GM21529 (cell line): Measurements from ENCODE around the gene DUOX1.

ENCODE experiments used
- ATAC-seq: cut with Tn5 transposase; IDR thresholded peaks from one replicate; pipeline ENCODE4 v1.9.1; 2021; ENCODE audit not compliant: unreplicated experiment

Gene DUOX1

DNA sequence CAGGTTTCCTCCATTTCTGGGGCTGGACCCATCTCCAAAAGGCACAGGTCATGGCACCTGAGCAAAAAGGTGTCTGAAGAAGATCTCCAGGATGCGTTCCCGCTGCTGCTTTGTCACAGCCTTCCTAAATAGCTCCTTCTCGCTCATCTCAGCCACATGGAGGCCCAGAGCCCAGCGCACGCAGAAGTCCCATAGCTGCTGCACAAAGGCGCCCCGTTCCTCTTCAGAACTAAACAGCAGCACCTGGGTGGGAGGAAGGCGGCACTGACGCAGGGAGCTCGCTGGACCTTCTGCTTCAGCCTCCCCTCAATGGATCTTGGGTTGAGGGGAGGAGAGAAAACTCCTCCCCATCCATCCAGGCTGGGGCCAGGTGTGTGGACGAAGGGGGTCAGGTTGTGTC lies 24.2 kb upstream of the DUOX1 start:
- no peak for ATAC-seq

DNA sequence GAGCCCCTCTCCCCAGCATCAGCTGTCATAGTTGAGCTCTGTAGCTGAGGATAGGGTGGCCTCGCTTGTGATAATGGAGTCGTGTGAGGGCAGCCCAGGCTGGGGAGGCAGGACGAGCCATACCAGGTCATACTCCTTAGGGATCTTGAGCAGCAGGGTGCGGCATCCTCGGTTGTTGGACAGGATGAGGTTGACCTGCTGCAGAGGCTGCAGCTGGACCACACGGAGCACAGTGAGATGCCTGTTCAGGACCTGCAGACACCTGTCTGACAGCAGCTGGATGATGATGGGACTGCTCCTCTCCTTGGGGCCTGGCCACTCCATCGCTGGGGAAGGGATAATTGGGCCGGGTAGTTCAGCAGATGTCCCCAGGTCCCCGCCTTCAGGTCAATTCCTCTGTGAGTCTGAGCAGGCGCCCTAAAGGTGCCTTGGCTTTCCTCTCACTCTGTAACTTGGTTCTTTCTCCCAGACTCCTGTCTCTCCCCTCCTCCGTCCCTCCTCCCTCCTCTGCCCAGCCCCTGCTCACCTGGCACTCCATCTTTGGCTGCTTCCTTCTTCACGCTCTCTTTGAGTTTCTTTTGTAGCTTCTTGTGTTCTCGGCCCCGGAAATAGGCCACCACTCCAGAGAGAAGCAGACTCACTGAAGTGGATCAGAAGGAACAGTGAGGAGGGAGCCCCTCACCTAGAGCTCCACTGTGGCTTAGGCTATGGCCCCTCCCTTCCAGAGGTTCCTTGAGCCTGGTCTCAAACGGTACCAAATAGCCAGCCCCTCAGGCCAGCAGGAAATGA lies 23.6 kb upstream of the DUOX1 start:
- ATAC-seq: no peak

DNA sequence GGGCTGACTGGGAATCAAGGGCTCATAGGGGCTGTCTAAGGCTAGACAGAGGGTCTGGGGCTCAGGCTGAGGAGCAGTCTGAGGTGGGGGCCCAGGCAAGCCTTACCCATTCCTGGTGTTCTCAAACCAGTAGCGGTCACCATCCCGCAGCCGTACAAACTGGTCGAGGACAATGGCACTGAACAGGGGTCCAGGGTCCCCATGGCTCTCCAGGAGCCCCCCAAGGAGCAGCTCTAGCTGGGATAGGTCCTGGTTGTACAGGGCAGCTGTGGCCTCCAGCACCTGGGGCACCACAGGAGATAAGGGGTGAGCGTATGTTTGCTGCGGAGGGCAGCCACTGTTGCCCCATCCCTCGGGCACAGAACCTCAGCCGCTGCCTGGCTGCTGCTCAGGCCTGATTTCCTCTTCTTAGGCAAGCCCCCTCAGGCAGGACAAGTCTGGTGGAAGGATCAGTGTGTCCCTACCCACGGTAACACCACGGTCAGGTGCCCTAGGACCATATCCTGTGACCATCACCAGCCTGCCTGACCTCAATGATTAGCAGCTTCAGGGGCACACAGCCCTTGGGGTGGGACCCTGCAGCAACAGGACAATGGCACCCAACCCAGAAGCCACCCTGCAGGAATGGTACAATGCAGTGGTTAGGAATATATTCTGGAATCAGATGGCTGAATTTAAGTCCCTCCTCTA lies 21.7 kb upstream of the DUOX1 start:
- ATAC-seq: no peak

DNA sequence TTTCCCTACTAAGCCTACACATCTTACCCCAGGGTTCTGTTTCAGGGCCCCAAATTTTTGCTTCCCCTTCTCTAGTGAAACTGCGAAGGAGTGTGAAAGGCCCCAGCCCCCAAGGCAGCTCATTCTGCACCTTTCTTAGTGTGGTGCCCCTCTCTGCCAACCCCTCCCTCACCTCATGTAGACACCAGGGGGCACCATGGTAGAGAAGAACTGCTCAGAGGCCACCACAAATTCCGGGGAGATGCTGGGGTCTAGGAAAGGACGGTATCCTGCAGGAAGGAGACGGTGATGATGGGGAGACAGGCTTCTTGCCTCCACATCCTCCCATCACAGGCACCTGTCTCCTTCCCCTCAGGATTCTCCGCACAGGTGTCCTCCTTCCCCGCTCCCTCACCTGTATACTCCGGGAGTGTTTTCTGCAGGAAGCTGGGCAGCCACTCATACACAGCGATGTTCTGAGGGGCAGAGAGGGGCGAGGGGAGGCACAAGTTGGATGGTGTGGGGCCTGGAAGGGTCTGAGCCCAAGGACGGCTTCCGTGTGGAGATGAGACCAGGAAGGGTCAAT lies 19.5 kb upstream of the DUOX1 start:
- no peak for ATAC-seq

DNA sequence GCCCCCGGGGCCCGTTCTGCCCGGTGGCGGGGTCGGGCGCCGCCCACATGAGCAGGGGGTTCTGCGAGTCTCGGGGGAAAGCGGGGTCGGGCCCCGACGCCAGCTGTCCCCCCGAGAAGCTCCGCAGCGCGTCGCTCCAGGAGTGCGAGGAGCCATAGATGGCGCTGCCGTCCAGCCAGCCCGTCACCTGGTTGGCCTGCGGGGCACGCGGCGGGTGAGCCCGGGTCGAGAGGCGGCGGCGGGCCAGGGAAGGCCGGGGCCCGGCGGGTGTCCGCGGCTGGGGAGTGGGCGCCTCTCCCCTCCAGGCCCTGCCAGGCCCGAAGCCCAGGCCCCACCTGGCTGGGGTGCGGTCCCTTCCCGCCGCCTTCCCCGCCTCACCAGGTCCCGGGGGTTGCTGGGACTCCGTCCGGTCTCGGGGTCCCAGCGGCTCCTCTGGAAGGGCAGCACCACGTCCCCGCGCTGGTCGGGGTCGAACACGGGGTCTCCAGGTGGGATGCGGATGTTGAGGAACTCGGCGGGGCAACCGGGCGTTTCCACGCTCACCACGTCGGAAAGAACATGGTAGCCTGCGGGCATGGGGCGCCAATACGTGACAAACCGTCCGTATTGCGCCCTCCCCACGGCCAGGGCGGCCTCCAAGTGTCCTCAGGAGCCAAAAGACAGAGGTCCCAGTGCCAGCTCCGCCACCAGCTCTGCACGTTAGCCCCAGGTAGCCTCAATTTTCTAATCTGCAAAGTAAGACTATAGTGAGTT lies 18.2 kb upstream of the DUOX1 start:
- ATAC-seq: no peak

DNA sequence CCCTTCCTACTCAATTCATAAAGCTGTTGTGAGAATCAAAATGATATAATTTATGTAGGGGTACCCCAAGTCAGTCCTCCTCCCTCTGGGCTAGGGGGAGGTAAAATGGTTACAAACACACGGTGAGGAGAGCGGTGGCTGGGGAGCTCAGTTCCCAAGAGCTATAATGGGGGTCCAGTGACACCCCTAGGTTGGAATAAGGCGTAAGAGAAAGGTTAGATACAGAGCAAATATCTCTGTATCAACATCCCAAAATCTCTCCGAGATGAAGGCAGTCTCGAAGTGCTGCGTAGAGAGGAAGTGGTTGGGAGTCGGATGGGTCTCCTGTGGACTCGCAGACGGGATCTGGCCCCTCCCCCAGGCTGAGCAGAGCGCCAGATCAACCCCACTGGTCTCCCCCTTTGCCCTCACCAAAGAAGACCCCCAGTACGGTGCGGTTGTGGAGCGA lies 17.6 kb upstream of the DUOX1 start:
- no peak for ATAC-seq

DNA sequence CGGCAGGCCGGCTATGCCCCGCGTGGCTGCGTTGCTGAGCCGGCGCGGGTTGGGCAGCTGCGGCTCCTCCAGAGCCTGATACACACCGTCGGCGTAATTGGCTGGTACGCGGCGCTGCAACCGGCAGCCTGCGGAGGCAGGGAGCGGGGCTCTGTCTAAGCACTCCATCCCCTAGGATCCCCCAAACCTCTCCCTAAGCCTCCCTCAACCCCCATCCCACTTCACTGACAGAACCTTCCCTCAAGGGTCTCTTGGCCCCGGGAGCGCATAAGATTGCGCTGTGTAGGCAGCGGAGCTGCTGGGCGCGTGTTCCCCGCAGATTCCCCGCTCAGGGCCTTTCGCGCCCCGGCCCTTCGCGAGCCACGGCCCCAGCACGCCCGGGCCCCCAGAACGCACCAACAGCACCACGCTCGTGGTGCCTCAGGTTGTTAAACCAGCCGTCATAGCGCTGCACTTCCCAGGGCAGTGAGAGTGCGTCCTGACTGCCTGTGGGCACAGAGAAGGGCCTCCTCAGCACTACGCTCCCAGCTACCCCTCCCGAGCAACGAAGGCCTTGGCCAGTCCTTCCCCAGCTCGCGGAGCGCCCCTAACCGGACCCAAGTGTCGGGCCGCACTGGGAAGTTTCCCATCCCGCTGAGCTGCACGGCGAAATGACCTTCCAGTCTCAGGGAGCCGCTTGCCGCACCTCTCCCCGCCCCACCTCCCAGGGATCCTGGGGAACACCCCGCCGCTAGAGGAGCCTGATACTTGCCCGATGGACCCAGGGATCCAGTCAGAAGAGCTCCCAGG lies 17.0 kb upstream of the DUOX1 start:
- no peak for ATAC-seq

DNA sequence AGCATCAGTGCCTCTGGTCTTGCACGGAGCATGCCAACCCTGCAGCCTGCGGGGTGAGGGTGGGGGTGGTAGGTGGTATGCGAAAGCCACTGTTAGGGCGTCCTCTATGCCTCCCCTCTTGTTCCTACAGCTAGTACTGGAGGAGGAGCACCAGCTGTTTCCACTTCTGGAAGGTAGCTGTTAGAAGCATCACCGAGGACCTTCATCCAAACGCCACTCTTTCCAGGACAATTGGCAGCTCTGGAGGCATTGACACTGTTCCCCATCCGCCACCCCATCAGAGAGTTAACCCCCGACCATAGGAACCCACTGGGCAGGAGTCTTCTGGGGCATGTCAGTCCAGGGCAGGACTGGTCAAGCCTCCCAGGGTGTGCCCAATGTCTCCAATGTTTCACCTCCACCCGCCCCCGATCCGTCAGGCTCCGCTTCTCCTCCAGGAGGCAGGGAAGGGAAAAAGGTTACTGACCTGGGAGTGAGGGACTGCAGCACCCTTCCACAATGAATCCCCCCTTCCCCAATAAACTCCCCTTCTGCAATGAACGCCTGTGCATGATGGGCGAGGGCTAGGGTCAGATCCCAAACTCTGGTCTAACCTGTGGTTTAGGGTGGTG lies 16.3 kb upstream of the DUOX1 start:
- ATAC-seq: no peak

DNA sequence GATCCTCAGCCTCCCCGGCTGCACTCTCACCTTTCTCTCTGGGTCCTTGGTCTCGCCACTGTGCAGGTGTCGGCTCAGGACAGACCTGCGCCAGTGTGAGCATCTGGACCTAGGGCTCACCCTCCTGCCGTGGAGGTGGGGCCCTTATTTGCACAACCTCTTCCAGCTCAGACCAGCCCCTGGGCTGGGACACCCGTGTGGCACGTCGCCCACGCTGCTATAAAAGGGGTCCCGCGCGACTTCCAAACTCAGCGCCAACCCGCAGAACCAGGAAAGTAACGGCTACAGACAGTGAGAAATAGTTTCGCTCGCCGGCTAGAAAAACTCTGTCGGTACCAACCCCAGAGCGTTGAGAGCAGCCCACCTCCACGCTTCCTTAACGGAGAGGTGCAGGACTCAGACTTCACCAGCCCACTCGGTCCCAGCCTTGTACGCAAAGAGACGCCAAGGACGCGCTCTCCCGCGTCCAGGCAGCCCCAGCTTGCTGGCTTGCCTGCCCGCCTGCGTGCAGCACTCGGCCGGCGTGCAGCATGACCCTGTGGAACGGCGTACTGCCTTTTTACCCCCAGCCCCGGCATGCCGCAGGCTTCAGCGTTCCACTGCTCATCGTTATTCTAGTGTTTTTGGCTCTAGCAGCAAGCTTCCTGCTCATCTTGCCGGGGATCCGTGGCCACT lies 15.6 kb upstream of the DUOX1 start, which contains the start of the genes DUOX2 and DUOXA2:
TSS of gene DUOX2 (minus strand) at position 97 of the 675 bp plus-strand sequence. CDS start 761 bp downstream, outside the sequence.
TSS of gene DUOXA2 (plus strand) at position 251 of the 675 bp plus-strand sequence. CDS start at position 531, 280 bp downstream.
- ATAC-seq: no peak

DNA sequence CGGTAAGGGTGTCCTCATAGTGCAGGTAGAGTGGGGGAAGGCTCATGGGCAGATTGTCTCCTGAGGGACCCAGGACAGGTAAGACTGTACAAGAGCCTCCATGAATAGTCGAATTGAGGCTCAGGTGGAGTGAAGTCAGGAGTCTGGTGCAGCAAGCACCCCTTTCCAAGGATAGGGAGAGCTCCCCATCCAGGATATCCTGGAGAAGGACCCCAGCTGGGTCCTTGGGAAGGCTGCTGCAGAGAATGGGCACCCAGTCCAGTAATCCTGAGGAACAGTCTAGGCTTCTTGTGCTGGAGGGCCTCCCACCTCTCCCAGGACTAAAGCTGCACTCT lies 15.1 kb upstream of the DUOX1 start:
- no peak for ATAC-seq

DNA sequence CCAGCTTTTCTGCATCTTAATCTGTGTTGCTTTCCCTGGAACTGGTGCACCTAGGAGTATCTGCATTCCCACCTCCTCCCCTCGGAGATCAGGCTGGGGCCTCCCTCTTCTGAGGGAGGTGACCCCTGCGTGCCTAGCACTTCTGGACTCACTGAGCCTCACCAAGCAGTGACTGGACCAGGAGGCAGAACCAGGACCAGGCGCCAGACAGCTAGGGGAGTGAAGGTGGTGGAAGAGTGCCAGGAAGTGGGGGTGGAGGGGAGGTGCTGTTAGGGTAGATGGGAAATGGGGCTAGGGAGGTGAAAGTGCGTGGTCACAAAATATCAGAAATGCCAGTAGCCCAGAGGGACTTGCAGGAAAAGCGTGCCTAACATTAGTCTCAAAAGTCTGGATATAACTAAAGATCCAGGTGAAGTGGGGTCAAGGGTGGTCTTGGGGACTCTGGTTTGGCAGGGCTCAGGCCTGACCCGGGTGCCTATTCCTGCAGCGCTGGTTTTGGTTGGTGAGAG lies 14.4 kb upstream of the DUOX1 start:
- no peak for ATAC-seq

DNA sequence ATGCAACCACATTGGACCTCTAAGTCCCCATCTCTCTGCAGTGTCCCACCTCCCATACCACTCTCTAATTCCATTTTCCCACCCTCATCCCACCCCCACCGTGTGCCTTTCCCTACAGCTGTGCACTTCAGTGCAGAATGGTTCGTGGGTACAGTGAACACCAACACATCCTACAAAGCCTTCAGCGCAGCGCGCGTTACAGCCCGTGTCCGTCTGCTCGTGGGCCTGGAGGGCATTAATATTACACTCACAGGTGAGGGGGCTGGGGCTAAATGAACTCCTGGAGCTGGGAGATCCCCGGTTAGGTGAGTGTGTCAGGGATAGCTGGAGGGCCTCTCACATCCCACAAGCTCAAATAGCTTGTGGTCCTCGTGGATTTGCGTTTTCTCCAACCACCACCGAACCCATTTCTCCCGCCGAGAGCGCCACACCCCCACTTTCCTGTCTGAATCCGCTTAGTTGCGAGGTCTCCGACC lies 13.8 kb upstream of the DUOX1 start:
- no peak for ATAC-seq

DNA sequence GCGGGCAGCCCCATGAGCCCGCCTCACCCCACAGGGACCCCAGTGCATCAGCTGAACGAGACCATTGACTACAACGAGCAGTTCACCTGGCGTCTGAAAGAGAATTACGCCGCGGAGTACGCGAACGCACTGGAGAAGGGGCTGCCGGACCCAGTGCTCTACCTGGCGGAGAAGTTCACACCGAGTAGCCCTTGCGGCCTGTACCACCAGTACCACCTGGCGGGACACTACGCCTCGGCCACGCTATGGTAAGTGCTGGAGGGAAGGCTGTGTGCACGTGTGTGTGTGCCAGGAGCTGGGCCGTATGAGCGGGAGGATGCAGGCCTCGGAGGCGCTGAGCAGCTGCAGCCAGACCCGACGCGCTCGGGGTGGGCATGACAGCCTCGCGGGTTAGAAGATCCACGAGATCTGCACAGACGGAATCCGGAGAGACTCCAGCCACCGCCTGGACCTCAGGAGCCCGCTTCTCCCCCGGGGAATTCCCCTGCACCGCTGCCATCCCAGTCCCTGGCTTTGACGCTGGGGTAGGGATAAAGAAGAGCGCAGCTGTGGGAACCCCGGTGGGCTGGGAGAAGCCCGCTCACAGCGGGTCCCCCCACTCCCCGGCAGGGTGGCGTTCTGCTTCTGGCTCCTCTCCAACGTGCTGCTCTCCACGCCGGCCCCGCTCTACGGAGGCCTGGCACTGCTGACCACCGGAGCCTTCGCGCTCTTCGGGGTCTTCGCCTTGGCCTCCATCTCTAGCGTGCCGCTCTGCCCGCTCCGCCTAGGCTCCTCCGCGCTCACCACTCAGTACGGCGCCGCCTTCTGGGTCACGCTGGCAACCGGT lies 13.1 kb upstream of the DUOX1 start:
- ATAC-seq: no peak

DNA sequence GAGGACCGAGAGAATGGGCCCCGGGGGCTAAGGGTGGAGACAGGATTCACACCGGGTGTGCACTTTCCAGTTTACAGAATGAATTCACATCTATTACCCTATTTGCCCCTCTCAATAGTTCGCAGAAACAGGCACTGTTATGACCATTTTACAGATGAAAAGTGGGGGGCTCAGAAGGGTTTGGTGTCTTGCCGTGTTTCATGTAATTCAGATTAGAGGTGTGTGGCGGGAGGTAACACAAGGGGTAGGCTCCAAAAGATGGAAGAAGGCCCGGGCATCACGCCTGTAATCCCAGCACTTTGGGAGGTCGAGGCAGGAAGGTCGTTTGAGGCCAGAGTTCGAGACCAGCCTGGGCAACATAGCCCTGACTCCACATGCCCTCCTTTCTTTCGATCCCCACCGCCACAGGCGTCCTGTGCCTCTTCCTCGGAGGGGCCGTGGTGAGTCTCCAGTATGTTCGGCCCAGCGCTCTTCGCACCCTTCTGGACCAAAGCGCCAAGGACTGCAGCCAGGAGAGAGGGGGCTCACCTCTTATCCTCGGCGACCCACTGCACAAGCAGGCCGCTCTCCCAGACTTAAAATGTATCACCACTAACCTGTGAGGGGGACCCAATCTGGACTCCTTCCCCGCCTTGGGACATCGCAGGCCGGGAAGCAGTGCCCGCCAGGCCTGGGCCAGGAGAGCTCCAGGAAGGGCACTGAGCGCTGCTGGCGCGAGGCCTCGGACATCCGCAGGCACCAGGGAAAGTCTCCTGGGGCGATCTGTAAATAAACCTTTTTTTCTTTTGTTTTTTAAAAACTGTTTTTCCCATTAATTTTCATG lies 12.3 kb upstream of the DUOX1 start:
- no peak for ATAC-seq

DNA sequence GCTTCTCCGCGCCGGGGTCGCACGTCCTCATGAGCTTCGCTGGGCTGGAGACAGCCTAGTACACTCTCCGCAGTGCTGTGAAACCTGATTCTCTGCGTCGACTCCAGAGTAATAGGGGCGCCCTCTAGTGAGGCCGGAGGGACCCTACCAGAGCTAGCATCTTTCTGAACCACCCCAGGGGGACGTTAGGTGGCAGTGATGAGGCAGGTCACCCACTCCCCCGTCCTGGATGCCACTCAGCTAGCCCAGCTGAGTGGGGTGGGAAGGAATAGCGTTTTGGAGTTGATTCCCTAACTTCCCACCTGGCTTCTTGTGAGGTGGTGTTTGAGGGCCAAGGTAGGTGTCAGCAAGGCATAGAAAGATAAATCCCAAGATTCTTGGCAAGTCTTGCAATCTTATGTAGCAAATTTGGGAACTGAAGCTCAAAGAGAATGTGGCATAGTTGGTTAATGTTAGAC lies 11.6 kb upstream of the DUOX1 start:
- peak; percentile 96 for ATAC-seq

DNA sequence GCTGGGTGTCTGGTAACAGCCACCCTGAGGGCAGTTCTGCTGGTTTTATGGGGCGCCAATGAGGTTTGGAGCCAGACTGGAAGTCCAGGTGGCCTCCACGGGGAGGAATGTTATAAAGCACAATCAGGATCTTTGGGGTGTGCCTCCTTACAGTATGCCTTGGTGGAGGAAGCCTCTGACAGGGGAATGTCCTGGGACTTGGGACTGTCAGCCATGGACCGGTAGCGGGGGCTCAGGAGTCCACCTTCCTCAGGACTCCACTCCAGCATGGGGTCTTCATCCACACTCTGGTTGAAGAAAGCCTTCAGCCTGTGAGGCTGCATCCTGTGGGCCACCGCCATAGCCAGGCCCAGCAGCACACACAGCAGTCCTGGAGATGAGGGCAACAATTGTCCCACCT lies 10.8 kb upstream of the DUOX1 start:
- no peak for ATAC-seq
